HUDEP-2 (cell line): ENCODE data around the gene TEN1.

Experiments
- DNase-seq, 76 experiments: peaks; one replicate each; lab custom pipeline; 2025; ENCODE audit not compliant: unreplicated experiment in 76 of 76; lab: John Stamatoyannopoulos, UW

The TEN1 gene

DNA sequence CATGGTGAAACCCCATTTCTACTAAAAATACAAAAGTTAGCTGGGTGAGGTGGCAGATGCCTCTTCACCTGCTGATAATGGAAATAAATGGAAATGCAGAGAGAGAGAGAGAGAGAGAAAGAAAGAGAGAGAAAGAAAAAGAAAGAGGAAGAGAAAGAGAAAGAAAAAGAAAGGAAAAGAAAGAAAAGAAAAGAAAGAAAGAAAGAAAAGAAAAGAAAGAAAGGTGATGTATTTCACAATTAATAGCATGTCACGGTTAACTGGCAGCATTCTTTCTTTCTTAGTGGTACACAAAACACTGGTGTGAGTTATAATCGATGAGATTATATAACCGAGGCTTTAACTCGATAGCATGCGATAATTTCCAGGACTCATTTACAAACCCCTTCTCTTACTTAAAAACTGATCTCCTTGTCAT, 3.3 kb upstream of the TEN1 start:
- DNase-seq = no peak

DNA sequence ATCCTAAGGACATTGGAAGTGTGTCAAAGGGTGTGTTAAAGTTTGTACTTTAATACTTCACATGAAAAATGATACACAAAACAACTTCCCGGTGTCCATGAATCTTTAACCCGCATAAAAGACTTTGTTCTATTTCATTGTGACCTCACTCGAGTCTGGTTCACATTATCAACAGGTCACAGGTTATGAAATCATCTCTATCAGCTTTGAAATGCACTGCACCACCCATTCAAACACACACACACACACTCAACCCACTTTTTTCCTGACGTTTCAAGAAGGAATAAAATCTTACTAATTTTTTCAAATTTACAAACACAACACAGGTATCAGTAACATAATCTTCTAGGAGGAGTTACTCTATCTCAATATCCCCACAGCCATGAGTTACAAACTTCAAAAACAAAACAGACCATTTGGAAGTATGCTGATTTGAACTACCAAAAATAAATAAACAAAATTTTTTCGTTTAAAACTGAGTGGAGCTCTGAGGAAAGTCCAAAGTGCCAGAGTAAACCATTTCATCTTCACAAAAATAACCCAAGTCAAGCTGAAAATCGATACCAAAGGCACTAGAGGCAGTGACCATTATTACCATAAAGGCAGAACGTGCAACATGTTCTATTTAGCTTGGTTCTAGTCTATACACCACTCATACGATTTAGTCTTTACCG, 2.7 kb upstream of the TEN1 start:
- peak in 36 of 76 experiments; percentile 10 to 77 (median 46) for DNase-seq

DNA sequence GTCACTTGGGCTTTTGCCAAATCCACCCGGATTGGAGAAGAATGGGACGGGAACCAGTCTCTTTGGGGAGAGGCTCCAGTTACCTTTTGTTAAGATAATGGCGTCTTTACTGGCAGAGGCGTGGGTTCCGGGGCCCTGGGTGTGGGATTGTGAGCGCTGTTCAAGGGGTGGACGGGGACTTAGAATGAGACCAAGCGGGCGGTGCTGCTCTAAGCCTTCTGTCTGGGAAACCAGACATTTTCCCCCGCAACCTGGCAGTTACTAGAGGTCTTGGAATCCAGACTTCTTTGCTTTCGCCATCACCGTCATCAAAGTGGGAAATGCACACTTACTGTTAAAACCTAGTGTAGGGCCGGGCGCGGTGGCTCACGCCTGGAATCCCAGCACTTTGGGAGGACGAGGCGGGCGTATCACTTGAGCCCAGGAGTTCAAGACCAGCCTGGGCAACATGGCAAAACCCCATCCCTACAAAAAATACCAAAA, 706 bp downstream of the TEN1 start:
- peak in 2 of 76 experiments; percentile 47 to 50 for DNase-seq

DNA sequence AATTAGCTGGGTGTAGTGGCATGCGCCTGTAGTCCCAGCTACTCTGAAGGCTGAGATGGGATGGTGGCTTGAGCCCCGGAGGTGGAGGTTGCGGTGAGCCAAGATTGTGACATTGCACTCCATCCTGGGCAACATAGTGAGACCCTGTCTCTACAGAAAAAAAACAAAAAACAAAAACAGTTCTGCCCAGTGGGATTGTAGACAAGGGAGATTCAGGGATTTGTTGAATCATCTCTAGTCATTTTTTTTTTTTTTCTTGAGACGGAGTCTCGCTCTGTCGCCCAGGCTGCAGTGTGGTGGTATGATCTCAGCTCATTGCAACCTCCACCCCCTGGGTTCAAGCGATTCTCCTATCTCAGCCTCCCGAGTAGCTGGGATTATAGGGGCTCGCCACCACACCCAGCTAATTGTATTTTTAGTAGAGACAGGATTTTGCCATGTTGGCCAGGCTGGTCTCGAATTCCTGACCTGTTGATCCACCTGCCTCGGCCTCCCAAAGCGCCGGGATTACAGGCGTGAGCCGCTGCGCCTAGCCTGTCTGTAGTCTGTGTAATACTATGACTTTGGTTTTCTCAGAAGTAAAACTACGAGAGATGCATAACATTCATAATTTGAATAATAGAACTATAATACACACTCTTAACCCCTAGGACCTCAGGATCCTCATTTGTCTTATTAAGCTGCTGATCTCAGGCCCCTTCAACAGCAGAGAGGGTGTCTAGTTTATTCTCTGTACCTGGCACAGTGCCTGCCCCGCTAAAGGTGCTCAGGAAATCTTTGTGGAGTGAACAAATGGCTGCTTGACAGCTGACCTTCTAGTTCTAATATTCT, 1.4 kb downstream of the TEN1 start:
- DNase-seq = no peak

DNA sequence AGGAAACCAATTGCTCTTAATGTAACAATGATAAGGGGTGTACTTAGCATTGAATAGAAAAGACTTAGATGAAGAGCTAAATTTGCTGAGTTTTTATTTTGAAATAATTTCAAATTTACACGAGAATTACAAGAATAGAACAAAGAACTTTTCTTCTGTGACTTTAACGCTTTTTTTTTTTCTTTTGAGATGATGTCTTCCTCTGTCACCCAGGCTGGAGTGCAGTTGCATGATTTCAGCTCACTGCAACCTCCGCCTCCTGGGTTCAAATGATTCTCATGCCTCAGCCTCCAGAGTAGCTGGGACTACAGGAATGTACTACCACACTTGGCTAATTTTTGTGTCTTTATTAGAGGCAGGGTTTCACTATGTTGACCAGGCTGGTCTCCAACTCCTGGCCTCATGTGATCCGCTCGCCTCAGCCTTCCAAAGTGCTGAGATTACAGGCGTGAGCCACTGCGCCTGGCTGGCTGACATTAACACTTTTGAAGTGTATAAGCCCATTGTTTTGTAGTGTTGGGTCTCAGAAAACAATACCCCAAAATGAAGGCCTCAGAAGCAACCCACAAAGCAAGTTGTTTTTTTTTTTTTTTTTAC, 2.1 kb downstream of the TEN1 start:
- DNase-seq = no peak

DNA sequence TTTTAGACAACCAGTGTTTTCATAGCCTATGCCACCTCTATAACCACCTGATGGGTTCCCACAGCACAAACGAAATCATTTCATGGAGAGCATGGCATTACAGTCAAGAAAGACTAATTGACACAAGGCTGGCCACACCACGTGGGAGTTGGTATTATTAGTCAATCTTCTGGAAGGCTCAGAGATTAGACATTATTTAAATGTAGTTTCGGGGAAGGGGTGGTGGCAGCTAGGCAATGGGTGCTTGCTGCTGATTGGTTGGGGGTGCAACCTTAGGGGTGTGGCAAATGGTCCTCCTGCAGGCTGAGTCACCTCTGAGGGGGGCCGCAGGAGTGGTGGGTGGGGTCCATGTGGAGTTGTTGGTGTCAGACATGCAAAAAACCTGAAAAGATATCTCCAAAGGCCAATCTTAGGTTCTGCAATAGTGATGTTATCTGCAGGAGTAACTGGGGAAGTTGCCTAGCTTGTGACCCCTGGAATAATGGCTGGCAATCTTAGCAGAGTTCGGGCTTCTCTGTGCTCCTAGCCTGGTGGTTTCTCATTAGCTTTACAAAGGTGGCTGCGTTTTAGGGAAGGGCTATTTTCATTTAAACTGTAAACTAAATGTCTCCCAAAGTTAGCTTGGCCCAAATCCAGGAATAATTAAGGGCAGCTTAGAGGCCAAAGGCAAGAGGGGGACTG, 4.6 kb downstream of the TEN1 start:
- DNase-seq = peak in 65 of 76 experiments; percentile 13 to 87 (median 59)

DNA sequence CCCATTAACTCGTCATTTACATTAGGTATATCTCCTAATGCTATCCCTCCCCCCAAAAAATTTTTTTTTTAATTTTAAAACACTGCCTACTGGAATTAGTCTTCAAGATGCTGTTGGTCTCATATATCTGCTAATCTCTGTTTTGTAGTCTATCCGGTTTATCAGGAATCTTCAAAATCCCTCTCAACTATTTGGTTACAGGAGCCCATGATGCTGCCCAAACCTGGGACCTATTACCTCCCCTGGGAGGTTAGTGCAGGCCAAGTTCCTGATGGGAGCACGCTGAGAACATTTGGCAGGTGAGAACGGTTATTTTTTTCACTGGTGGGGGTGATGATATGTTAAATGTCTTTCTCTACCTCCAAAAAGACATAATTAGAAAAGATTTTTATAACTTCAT, 6.9 kb downstream of the TEN1 start:
- no peak for DNase-seq

DNA sequence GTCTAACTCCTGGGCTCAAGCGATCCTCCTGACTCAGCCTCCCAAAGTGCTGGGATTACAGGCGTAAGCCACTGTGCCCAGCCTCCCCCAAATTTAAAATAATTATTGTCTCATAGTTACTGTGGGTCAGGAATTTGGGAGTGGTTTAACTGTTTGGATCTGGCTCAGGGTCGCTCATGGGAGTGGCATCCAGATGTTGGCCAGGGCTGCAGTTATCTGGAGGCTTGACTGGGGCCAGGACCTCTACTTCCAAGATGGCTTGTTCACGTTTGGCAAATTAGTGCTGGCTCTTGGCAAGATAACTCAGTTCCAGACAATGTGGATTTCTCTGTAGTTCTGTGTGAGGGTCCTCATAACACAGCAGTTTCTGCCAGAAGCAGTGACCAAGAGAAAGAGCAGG, 8.0 kb downstream of the TEN1 start:
- peak in 2 of 76 experiments; percentile 14 to 20 for DNase-seq

DNA sequence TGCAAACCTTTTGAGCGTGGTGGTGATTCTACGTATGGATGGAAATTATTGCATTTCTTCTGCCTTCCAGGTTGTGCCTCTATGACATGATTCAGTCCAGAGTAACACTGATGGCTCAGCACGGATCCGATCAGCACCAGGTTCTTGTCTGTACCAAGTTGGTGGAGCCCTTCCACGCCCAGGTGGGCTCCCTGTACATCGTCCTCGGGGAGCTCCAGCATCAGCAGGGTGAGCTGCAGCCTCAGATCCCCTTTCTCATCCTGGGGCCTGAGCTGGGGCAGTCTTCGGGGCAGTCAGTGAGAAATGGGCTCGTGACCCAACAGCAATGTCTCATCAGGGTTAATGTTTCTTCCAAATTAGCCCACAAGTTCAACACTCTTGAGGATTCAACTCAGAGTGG, 12.4 kb downstream of the TEN1 start:
- no peak for DNase-seq

DNA sequence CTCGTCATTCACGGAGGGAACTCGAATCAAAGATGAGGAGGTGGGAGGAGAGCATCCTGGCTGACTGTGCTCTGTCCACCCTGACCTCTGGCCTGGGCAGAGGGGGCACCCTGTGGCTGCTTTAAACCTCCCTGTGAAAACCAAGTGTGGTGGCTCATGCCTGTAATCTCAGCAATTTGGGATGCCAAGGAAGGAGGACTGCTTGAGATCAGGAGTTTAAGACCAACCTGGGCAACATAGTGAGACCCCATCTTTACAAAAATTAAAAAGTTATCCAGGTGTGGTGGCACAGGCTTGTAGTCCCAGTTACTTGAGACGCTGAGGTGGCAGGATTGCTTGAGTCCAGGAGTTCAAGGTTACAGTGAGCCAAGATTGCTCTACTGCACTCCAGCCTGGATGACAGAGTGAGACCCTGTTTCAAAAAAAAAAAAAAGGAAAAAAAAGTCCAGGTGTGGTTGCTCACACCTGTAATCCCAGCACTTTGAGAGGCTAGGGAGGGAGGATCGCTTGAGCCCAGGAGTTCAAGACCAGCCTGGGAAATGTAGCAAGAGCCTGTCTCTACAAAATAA, 15.8 kb downstream of the TEN1 start:
- no peak for DNase-seq

DNA sequence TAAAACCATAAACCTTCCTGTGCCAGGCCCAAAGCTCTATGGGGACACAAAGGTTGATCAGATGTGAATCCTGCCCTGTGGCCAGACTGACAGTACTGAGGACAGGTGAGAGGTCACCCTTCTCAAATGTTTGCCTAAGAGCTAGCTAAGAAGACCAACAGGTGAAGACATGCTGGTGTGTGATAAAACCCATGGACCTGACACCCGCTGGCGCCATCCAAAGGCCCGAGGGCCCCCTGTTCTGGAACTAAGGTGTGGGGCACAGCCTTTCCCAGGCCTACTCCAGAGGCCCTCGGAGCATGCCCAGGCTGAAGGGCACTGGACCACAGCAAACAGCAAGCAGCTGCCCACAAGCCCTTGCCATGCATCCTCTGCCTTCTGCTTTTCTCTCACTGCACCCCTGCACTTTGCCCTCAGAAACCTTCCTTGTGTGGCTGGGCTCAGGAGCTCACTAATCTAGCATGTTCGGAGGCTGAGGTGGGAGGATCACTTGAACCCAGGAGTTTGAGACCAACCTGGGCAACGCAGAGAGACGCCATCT, 16.4 kb downstream of the TEN1 start:
- no peak for DNase-seq

DNA sequence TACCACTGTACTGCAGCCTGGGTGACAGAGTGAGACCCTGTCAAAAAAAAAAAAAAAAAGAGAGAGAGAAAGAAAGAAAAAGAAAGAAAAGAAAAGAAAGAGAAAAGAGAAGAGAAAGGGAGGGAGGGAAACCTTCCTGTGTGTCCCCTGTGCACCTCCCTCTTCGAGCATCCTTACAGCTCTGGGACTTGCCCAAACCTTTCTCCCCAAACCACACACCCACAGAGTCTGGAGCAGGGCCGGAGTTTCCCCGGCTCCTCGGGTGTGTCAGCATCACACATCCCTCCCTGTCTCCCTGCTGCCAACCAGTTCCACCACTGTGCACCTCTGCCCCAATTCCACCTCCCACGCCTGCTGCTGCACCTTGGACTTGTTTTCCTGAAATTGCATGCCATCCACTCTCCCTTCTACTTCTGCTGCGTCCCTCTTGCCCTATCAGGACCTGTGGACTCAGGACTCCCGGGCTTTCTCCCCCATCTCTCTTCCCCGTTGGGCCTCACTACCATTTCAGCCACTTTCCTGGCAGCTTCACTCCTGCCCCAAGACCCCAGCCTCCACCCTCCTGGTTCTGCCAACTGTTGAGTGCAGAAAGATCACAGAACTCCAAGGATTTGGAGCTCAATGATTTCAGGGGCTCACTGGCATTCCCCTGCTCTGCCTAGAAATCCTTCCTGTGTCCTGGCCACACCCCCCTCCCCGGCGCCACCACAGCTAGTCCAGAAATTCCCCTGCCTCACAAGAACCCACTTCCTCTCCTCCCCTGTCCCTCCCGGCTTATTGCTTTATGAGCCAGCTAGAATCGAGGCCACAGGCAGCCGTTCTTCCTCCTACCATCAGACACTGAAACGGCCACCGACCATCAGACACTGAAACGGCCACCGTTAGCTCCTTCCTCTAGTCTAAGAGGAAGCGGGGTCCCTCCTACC, 17.9 kb downstream of the TEN1 start:
- DNase-seq = no peak

DNA sequence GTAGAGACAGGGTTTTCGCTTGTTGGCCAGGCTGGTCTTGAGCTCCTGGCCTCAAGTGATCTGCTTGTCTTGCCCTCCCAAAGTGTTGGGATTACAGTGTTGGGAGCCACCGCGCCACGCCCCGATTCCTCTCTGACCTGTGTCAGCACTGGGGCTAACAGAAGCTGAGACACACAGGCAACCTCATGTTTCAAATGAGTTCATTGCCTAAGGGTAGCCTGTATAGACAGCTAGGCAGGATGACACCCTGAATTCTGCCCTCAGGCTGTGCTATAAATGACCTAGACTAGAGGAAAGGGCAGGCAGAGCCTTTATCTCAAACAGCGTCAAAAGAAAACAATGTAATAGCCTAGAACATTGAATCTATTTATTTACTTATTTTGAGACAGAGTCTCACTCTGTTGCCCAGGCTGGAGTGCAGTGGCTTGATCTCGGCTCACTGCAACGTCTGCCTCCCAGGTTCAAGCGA, 19.3 kb downstream of the TEN1 start:
- no peak for DNase-seq

DNA sequence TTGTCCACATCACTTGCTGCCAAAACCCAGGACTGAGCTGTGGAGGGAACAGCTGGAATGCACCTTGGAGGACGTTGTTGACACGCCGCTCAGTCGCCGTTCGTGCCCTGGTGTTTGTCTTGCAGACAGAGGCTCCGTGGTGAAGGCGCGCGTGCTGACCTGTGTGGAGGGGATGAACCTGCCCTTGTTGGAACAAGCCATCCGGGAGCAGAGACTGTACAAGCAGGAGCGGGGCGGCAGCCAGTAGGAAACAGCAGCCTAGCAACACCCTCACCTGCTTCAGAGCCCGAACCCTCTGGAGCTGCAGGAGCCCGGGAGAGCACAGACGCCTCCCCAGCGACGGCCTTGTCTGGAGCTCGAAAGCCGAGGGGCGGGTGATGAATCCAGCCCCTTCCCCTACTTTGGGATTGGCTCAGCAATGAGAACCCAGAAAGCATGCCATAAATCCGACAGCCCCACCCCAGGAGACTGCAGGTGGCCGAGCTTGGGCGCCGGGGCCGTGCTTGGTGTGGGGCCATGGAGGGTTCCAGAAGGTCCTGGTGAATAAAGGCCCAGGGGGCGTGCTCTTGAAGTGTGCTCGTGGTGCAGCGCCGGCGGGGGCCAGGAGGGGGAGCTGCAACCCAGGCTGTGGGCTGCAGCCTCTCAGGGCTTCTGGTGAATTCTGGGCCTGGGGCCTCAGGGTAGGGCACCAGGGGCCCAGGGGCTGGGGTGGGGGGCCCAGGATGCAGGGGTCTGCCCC, 21.1 kb downstream of the TEN1 start:
- peak in 57 of 76 experiments; percentile 6 to 70 (median 42) for DNase-seq

DNA sequence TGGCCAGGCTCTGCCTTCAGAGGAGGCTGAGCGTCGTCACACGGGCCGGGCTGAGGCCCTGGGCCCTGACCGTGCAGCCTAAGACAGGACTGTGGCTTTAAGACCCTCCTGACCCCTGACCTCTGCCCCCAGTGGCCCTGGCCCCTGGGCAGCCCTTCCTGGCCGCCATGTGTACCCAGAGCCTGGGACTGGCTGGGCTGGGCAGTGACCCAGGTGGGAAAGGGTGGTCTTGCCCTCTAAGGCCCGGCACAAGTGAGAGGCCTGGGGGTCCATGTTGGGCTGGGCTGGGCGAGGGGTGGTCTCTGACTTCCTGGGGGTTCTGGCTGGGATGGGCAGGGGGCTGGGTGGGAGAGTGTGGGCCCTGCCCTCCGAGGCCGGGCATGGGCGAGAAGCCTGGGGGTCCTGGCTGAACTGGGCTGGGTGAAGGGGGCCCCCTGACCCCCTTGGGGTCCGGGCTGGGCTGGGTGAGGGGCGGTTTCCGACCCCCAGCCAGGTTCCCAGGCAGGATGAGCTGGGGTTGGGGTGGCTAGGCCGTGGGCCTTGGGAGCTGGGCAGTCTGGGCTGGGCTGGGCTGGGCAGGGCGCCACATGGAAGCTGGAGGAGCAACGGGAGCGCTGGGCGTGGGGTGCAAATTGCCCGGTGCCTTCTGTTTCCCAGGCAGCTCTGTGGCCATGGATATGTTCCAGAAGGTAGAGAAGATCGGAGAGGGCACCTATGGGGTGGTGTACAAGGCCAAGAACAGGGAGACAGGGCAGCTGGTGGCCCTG, 21.9 kb downstream of the TEN1 start, which contains the start of gene CDK3:
Gene CDK3 (plus strand): TSS at position 101 of the 767 bp plus-strand sequence. CDS start 571 bp downstream, at position 672.
- no peak for DNase-seq

DNA sequence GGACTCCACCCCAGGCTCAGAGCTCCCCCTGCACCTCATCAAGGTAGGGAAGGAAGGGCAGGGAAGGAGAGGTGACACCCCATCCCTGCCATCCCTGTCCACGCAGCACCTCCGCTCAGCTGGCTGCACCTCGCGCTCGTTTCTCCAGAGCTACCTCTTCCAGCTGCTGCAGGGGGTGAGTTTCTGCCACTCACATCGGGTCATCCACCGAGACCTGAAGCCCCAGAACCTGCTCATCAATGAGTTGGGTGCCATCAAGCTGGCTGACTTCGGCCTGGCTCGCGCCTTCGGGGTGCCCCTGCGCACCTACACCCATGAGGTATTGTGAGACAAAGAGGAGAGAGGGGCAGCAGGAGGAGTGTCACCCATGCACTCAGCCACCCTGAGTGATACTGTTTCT, 23.1 kb downstream of the TEN1 start:
- no peak for DNase-seq

DNA sequence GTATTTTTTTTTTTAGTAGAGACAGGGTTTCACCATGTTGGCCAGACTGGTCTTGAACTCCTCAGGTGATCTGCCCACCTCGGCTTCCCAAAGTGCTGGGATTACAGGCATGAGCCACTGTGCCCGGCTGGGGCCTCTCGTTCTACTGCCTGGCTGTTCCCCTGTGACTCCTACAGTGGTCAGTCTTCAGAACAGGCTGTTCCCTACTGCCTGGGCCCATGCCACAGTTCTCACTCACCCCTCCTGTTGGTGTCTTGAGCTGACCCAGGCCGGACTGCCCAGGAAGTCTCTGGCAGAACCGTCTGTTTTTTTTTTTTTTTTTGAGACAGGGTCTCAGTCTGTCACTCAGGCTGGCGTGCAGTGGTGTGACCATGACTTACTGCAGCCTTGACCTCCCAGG, 24.9 kb downstream of the TEN1 start:
- no peak for DNase-seq
